ENCODE results near the gene ANXA2R.

The ANXA2R gene

DNA sequence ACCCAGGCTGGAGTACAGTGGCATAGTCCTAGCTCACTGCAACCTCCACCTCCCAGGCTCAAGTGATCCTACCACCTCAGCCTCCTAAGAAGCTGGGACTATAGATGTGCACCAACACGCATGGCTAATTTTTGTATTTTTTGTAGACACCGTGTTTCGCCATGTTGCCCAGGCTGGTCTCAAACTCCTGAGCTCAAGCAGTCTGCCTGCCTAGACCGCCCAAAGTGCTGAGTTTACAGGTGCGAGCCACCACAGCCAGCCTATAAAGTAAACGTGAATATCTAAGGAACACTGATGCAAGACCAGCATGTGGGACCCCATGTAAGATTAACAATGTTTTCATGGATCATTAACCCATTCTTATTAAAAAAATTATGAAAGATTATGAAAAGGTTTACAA, 15.9 kb downstream of the ANXA2R start:
- DNase-seq (ENCODE audit: low read depth) = no peak
- TF ChIP-seq, protein P1, sequence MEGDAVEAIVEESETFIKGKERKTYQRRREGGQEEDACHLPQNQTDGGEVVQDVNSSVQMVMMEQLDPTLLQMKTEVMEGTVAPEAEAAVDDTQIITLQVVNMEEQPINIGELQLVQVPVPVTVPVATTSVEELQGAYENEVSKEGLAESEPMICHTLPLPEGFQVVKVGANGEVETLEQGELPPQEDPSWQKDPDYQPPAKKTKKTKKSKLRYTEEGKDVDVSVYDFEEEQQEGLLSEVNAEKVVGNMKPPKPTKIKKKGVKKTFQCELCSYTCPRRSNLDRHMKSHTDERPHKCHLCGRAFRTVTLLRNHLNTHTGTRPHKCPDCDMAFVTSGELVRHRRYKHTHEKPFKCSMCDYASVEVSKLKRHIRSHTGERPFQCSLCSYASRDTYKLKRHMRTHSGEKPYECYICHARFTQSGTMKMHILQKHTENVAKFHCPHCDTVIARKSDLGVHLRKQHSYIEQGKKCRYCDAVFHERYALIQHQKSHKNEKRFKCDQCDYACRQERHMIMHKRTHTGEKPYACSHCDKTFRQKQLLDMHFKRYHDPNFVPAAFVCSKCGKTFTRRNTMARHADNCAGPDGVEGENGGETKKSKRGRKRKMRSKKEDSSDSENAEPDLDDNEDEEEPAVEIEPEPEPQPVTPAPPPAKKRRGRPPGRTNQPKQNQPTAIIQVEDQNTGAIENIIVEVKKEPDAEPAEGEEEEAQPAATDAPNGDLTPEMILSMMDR (conservative IDR thresholded peaks at IDR 0.05; ENCODE audit: low read depth, low read length) = no peak
- no peak overlapping the region for H3K4me3 ChIP-seq (ENCODE audit: low read depth, low read length)

DNA sequence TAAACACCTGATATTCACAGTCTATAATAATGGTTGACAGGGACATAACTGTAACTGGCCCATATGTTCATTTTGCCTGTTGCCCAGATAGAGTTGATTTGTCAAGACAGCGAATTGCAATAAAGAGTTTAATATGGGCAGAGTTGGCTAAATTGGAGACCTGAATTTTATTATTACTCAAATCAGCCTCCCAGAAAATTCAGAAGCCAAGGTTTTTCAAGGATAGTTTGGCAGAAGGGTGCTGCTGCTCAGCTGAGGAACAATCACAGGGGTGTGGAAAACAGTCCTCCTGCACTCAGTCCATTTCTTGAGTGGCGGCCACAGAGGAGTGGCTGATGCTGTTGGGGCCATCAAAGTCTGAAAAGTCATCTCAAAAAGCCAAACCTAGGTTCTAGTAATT, 19.0 kb downstream of the ANXA2R start:
- TF ChIP-seq, protein P1 (conservative IDR thresholded peaks at IDR 0.05; ENCODE audit: low read depth, low read length) = no peak
- H3K4me3 ChIP-seq (ENCODE audit: low read depth, low read length) = no peak overlapping the region
- DNase-seq (ENCODE audit: low read depth) = no peak

DNA sequence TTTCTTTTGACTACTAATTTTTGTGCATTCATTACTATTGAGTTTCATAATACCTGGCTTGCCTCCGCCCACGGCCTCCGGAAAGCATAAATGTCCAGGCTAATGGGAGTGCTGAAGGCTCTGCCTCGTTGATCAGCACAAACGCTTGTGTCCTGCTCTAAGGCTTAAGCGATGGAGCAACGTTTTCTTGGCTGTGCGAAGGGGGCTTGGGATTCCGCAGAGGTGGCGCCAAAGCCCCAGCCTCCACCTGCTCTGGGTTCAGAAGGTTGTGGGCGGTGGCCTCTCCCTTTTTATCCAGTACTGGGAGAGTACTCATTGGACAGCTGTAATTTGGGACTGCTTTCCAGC, 19.7 kb downstream of the ANXA2R start:
- TF ChIP-seq, protein P1 (conservative IDR thresholded peaks at IDR 0.05; ENCODE audit: low read depth, low read length) = no peak
- peak overlapping the region; percentile 73 for H3K4me3 ChIP-seq (ENCODE audit: low read depth, low read length)
- no peak for DNase-seq (ENCODE audit: low read depth)

DNA sequence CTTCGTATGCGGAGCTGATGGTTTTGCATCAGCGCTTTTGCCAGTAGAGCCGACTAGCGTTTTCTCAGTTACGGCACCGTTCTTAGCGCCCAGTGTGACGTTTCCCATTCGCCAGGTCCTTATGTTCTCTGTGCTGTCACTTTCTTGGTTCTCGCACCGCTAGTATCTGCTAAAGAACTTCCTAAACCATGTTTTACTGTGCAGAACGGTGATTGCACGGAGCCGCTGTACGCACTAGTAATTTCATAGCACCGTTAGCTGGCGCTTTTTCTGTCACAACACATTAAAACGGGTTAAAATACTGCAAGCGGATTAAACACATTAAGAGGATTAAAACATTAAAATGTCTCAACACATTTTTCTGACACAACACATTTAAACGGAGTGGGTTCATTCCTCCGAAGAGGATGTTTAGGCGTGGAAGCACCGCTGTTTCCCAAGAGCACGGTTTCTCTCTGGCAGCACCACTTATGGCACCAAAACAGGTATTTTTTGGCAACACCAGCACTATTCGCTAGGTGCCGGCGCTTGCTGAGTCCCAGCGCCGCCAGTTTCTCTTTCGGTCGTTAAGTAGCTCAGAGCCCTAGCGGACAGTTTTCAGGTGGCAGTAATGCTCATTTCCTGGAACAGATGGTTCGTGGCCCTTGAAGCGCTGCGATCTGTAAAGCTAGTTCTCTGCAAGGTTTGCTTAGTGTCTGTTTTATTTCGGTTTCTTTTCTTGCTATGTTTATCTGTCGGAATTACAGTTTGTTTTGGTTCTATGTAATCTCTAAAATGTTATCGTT, 20.3 kb downstream of the ANXA2R start:
- peak; percentile 92 for DNase-seq (ENCODE audit: low read depth)
- peak overlapping the region; percentile 73 for H3K4me3 ChIP-seq (ENCODE audit: low read depth, low read length)
- TF ChIP-seq, protein P1 (conservative IDR thresholded peaks at IDR 0.05; ENCODE audit: low read depth, low read length) = peak; percentile 67

DNA sequence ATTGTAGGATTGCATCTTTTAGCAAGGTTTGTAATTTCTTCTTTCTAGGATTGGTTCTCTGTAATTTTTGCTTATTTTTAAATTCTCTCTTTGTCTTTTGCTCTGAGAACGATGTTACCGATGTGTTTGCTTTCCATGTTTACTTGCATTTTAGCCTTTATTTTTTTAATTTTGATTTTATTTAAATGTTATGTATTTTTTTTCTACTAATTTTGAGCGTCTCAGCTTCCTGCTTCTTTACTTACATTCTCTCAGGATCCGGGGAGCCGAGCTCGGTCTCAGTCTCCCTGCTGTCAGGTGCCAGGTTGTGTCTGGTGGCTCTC, 20.9 kb downstream of the ANXA2R start:
- H3K4me3 ChIP-seq (ENCODE audit: low read depth, low read length) = peak overlapping the region; percentile 73
- no peak for DNase-seq (ENCODE audit: low read depth)
- TF ChIP-seq, protein P1 (conservative IDR thresholded peaks at IDR 0.05; ENCODE audit: low read depth, low read length) = no peak

DNA sequence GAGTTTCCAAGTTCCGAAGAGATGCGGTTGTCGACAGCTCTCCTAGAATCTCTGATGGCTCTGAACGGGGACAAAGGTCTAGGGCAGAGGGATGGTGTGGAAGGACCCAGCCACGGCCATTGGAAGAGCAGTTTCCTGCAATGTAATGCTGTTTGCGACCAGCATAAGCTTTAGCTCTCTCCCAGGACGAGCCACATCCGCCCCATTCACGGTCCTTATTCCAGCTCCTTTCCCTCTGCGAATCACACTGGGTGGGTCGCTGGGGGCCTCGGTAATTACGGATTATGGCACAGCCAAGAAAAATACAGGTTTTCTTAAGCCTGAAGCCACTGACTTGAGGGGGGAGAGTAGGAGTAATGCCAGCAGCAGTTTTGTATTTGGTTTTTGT, 22.7 kb downstream of the ANXA2R start:
- TF ChIP-seq, protein P1 (conservative IDR thresholded peaks at IDR 0.05; ENCODE audit: low read depth, low read length) = peak; percentile 3
- H3K4me3 ChIP-seq (ENCODE audit: low read depth, low read length) = peak overlapping the region; percentile 73
- DNase-seq (ENCODE audit: low read depth) = peak; percentile 51

DNA sequence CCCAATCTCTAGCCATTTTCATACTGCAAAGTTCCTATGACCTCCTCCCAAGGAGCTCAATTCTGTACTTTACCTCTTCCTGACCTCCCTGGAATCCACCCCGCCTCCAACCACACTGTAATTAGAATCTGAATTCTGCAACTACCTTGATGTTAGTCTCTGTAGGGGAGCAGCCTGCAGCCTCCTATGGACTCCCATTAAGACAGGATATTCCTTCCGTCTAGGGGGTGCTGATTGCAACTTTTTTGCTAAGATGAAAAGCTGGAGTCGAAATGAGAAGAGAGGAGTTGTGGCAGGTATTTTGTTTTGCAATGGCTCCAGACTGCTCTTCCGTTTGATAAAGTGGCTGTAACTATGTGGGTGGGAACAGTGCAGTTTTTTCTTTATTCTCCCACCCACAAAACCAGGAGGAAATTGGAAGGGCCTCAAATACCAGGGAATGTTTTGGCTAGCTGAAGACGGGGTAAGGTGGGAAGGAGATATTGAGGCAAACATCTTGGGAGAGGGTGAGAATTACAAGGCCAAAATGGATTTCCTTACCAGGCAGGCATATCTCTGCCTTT, 23.8 kb downstream of the ANXA2R start:
- H3K4me3 ChIP-seq (ENCODE audit: low read depth, low read length) = peak overlapping the region; percentile 14
- no peak for DNase-seq (ENCODE audit: low read depth)
- TF ChIP-seq, protein P1 (conservative IDR thresholded peaks at IDR 0.05; ENCODE audit: low read depth, low read length) = no peak

Measured in choroid plexus epithelial cell (primary cell).